ENCODE data around the gene ARID3A. TPM values are rescaled to one million over a fixed set of nuclear protein-coding genes. Genes with fewer than 3 reads are reported as not detected.

Gene ARID3A
- total RNA-seq, 1 experiment from 2014 or later = 3.7 TPM

DNA sequence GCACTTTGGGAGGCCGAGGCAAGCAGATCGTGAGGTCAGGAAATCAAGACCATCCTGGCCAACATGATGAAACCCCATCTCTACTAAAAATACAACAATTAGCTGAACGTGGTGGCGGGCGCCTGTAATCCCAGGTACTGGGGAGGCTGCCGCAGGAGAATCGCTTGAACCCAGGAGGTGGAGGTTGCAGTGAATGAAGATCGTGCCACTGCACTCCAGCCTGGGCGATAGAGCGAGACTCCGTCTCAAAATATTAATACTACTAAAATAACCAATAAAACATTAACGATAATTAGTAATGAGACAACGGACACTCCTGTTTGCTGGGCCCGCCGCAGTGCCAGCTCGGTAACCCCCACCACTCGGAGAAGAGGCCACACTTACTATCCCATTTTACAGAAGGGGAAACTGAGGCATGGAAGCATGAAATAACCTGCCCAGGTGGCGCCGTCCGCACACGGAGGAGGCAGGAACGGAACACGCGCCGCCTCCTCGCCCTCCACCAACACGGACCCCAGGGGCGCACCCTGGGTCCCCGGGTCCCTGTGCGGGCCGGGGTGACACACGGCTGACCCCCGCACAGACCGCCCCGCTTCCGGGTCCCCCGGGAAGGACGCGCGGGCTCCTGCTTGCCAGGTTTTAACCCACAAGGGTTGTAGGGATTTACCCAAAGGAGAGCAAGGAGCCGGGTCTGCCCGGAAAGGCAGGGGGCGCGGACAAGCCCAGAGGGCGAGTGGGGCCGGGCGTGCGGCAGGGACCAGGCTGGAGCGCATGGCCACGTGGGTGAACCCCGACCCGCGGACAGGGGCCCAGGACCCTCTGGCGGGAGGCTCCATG, 14.4 kb upstream of the ARID3A start:
- DNase-seq (ENCODE audit: low read depth) = no peak

DNA sequence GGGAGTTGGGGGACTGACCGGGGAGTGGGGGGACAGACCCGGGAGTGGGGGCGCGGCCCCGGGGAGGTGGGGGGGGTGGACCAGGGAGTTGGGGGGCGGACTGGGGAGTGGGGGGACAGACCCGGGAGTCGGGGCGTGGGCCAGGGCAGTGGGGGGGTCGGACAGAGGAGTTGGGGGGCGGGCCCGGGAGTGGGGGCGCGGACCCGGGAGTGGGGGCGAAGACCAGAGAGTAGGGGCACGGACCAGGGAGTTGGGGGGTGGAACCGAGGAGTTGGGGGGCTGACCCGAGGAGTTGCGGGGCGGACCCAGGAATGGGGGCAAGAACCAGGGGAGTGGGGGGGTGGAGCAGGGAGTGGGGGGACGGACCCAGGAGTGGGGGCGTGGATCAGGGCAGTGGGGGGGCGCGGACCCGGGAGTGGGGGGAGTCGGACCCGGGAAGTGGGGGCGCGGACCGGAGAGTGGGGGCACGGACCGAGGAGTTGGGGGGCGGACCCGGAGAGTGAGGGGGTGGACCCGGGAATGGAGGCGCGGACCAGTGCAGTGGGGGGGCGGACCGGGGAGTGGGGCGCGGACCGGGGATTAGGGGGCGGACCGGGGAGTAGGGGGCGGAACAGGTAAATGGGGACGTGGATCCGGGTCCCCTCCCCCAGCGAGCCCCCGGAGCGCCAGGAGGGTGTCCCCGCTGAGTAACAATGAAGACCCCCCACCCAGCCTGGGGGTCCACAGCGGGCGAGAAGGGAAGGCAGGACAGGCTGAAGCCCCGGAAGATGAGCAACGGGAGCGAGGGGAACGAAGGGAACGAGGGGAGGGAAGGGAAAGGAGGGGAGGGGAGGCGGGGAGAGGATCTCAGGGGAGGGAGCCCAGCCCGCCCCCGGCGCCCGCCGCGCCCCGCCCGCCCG, 13.4 kb upstream of the ARID3A start:
- DNase-seq (ENCODE audit: low read depth) = no peak

DNA sequence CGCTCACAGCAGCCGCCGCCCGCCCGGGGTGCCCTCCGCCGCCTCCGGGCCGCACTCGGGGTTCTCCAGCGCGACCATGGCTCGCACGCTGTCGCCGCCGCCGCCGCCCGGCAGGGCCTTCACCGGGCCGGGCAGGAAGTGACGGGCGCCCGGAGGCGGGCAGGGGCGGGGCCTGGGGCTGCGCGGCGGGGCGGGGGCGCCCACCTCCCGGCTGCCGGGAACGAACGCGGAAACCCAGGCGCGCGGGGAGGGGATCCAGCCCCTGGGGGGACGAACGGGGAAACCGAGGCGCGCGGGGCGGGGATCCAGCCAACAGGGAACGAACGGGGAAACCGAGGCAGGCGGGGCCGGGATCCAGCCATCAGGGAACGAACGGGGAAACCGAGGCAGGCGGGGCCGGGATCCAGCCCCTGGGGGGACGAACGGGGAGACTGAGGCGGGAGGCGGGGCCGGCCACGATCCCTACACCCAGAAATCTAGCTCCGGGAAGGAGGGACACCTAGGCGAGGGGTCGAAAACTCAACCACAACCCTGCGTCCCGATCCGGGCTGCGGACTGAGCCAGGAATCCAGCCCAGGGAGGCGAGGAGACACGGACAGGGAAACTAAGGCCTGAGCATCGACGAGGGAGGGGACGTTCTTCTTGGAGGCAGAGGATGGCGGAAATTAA, 12.6 kb upstream of the ARID3A start, which contains the start of gene R3HDM4:
R3HDM4 (minus strand) TSS at position 140 of the 669 bp plus-strand sequence; CDS start at position 78, 62 bp downstream.
- DNase-seq (ENCODE audit: low read depth) = peak; percentile 55

DNA sequence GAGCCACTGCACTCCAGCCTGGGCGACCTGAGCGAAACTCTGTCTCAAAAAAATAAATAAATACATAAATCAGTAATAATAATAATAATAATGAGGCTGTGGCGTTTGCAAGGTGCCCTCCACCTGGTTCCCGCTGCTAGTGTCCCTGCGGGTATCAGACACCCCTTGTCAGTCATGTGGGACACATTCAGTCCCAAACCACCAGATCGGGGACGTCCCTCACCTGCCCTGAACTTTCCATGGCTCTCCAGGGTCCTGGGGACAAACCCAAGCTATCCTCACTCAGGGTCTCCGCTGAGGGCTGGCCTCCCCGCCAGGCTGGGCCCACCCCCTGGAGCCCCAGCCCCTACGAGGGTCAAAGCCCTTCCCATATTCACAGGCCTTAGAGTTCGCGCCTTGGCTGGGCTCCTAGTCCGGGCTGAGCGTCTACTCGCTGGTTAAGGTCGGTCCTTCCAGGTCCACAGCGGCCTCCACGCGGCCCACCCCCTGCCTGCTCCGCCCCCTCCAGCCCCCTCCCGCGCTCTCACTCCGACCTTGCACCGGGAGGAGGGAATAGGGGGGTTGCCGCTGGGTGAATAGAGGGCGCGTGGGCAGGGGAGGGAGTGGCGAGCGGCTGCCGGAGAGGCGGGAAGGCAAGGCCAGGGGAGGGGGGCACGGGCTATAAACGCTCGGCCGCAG, 9.1 kb upstream of the ARID3A start:
- DNase-seq (ENCODE audit: low read depth) = no peak

DNA sequence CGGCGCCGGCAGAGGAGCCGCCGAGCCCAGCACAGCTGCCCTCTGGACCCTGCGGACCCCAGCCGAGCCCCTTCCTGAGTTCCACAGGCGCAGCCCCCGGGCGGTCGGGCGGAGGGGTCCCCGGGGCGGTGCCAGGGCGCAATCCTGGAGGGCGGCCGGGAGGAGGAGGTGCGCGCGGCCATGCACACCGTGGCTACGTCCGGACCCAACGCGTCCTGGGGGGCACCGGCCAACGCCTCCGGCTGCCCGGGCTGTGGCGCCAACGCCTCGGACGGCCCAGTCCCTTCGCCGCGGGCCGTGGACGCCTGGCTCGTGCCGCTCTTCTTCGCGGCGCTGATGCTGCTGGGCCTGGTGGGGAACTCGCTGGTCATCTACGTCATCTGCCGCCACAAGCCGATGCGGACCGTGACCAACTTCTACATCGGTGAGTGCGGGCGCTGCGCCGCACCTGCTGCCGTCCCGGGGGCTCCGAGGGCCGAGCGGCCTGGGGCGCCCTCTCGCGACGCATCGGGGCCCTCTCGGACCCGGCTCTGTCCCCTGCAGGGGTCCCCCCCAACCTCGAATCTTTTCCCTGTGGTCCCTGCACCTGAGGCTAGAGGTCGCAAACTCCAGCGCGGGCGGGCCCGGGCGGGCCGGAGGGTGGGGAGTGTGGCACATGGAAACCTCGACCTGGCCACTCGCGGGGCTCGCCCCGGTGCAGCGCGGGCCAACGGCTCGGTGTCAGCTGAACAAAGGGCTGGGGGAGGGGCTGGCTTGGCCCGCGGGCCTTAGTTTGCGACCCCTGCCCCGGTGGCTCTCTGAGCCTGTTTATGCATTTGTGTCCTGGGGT, 8.3 kb upstream of the ARID3A start, which contains the start of gene KISS1R:
KISS1R (plus strand) TSS at position 11 of the 829 bp plus-strand sequence; CDS start at position 181, 170 bp downstream.
- DNase-seq (ENCODE audit: low read depth) = no peak

DNA sequence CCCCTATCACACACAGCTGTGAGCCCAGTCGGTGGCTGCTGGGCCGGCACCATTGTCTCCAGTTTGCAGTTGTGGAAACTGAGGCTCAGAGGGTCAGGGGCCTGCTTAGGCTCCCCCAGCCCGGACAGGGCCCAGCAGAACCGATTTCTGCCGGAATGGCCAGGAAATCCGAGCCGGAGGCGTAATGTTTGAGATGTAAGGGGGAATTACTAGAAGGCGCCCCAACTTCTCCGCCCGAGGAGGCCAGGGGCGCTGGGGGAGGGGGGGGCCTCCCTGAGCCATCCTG, 7.7 kb upstream of the ARID3A start:
- no peak for DNase-seq (ENCODE audit: low read depth)

DNA sequence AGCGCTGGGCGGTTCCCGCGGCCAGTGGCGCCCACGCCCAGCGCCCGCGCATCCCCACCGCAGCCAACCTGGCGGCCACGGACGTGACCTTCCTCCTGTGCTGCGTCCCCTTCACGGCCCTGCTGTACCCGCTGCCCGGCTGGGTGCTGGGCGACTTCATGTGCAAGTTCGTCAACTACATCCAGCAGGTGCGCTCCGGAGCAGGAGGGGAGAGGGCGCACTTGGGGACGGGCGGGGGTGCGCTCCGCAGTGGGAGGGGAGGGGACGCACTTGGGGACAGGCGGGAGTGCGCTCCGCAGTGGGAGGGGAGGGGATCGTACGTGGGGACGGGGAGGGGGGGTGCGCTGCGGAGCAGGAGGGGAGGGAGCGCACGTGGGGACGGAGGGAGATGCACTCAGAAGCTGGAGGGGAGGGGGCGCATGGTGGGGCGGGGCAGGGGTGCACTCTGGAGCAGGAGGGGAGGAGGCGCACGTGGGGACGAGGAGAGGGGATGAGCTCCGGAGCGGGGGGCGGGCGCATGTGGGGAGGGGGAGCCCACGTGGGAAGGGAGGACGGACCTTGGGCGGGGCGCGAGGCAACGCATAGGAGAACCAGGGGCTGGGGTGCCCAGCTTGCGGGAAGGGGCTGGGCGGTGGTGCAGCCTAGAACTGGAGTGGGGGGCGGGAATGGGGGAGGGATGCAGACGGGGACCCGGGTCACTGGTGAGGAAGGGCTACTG, 7.2 kb upstream of the ARID3A start:
- no peak for DNase-seq (ENCODE audit: low read depth)

DNA sequence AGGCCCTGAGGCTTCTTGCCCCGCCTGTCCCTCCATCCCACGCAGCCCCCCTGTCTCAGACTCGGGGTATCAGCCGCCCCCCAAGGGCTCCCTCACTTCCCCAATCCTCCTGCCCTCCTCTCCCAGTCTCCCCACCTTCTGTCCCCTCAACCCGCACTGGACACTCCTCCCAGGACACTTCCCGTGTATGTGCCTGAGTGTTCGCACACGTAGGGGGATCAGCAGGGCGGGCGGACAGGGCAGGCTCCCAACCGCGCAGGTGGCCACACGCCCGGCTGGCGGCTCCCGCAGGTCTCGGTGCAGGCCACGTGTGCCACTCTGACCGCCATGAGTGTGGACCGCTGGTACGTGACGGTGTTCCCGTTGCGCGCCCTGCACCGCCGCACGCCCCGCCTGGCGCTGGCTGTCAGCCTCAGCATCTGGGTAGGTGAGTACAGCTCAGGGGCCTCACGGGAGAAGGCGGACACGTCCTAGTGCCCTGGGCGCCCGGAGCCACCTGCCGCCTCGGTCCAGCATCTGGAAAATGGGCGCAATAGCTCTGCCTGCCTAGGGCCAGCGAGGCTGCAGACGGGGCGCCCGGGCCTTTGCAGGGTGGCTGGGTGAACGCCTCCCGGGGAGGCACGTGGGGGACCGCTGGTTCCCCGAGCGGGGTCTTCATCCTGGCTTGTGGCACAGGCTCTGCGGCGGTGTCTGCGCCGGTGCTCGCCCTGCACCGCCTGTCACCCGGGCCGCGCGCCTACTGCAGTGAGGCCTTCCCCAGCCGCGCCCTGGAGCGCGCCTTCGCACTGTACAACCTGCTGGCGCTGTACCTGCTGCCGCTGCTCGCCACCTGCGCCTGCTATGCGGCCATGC, 6.4 kb upstream of the ARID3A start:
- no peak for DNase-seq (ENCODE audit: low read depth)

DNA sequence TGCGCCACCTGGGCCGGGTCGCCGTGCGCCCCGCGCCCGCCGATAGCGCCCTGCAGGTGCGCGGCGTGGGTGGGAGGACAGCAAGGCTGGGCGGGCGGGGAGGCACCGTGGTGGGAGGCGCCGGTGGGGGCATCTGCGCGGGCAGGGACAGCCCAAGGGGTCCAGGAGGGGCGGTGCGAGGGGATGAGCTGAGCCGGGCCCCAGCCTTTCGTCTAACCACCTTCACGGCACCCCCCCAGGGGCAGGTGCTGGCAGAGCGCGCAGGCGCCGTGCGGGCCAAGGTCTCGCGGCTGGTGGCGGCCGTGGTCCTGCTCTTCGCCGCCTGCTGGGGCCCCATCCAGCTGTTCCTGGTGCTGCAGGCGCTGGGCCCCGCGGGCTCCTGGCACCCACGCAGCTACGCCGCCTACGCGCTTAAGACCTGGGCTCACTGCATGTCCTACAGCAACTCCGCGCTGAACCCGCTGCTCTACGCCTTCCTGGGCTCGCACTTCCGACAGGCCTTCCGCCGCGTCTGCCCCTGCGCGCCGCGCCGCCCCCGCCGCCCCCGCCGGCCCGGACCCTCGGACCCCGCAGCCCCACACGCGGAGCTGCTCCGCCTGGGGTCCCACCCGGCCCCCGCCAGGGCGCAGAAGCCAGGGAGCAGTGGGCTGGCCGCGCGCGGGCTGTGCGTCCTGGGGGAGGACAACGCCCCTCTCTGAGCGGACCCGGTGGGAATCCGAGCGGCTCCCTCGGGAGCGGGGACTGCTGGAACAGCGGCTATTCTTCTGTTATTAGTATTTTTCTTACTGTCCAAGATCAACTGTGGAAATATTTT, 5.6 kb upstream of the ARID3A start:
- DNase-seq (ENCODE audit: low read depth) = no peak

DNA sequence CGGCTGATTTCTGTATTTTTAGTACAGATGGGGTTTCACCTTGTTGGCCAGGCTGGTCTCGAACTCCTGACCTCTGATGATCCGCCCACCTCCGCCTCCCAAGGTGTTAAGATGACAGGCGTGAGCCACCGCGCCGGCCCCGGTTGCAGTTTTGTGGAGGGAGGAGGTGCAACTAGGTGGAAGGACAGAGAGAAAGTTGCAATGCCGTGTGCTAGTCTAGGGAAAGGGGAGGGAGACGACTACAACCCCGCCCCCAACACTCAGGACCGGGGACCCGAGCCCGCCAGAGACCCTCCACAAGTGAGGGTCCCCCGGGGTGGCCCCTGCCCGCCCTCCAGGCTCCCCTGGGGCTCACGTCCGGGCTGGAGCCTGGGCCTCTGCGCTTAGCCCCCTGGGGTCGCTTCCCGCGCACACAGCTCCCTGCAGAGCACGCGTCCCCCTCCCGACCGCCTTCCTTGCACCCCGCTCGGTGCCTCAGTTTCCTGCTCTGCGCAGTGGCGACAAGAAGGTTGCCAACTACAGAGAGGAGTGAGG, 1.2 kb upstream of the ARID3A start:
- no peak for DNase-seq (ENCODE audit: low read depth)

DNA sequence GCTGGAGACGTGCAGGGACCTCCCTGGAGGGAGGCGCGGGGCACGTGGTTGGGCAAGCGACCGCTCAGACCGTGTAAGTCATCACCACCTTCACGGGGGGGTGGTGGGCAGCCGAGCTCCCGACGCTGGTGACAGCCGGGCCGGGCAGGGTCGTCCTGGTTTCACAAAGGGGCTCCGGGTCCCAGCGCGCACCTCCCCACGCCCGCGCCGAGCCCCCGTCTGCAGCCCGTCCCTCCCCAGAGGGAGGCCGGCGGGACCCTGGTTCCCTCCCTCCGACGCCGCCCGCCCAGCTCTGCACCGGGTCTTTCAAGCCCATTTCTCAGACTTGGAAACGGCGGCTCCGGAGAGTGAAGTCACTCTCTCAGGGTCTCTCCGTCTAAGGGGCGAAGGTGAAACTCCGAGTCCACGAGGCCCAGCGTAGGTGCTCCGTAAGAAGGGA, 729 bp upstream of the ARID3A start:
- no peak for DNase-seq (ENCODE audit: low read depth)

DNA sequence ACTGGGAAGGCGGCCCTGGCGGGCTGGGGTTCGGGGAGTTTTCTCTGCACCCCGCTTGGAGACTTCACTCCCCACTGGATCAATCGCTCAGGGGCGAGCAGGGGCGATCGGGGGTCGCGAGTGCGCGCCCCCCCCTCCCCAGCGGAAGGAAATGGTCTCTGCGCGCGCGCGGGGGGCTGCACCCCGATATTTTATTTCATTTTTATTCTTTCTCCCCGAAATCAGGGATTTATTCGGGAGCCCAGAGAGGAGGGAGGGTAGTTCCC, 421 bp downstream of the ARID3A start:
- DNase-seq (ENCODE audit: low read depth) = no peak

DNA sequence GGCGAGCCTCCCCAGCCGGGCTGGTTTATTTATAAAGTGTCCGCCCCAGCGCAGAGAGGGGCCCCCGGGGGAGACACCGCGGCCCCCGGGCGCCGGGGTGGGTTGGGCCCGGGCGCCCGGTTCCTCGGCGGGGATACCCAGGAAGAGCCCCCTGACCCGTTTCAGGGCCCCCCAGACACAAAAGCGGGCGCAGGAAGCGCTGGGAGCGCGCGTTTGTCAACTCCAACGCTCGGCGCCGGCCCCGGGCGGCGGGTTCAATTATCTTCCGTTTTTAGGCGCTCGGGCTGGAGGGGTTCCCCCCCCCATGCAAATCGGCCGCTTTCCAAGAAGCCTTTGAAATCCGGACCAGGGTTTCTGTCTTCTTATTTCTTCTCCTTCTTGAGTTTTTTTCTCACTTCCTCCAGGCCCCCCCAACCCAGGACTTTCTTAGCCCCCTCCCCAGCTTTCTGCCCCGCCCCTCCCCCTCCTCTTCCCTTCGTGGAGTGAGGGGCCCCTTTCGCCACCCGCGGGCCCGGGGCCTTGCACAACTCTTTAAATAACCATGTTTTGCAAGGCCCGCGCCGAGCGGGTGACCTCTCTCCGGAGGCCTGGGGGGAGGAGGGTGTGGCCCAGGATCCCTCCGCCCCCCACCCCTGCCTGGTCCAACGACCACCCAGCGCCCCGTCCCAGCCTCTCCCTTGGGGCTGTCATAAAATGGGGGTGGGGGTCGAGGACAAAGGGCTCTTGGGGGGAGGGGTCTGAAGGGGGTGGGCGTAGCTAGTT, 935 bp downstream of the ARID3A start:
- DNase-seq (ENCODE audit: low read depth) = peak; percentile 62

DNA sequence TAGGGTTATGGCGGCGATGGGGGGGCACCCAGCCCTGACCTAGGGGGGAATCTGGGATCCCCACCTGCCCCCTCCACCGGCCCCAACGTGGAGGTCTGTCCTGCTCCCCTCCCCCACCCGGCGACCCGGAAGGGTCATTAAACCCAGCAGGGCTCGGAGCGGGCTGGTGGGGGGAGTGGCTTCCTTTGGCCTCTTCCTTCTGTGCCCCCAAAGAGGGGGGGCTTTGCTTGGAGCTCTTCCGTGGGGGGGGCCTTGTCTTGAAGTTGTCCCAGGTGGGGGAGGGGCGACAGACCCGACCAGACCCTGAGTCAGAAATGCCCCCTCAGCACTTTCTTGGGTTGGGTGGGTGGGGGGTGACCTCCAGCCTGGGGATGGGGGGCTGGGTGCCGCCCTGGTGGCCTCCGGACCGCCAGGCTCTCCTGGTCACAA, 1.5 kb downstream of the ARID3A start:
- no peak for DNase-seq (ENCODE audit: low read depth)

DNA sequence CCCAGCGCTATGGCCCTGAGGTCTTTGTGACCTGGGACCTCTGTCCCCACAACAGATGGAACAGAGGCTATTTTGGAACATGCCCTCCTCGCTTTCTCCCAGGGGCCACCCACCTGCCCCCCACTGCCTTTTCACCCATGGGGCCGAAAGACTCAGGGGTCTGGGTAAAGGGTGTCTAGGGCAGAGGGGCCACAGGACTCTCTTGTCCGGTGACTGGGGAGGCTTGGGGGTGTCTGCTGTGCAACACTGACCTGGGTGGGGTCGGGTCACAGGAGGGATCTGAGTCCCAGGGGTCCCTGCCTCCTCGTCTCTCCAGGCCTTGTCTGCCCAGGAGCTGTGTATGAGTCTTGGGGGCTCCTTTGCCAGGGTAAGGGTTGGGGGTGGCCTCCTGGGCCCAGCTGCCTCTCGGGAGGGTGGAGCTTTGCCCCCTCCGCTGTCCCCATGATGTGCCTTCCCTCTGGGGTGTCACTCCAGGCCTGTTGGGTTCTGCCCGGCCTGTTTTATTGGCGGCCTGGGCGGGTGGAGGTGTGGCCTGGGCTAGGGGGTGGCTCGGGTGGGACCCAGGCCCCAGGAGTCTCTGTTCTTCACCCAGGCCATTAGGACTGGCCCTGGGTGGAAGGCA, 2.1 kb downstream of the ARID3A start:
- DNase-seq (ENCODE audit: low read depth) = no peak

DNA sequence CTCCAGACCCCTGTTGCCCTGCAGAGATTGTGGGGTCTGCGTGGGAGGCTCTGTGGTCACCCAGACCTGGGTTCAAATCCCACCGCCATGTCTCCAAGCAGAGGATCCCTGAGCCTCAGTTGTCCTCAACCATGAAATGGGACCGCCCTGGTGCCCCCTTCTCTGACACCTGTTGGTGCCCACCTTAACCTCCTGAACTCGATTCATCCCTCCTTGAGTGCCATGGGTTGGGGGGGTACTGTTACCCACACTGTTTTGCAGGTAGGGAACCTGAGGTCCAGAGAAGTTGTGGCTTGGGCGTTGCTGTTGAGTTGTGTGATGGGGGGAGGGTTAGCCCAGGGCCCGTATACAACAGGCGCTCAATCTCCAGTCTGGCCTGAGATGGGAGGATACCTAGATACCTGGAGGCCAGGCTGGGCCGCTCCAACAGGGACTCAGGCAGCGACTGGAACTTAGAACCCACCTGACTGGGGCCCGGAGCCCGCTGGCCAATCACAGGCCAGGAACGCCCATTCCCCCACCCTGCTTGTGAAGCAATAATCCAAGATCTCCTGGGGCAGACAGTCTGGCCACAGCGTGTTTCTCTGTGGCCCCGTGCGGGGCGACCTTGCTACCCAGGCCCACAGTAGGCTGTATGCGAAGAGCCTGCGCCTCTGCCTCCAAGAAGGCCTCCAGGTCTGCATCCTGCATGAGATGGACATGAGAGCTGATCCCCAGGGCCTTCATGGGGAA, 2.8 kb downstream of the ARID3A start:
- DNase-seq (ENCODE audit: low read depth) = no peak

Data from M059J (cell line).